Measurements from ENCODE around the gene GTF3A. TPM values are rescaled to one million over a fixed set of nuclear protein-coding genes. Genes with fewer than 3 reads are reported as not detected.

The GTF3A gene
- total RNA-seq, 1 experiment from 2014 or later = 102 TPM

DNA sequence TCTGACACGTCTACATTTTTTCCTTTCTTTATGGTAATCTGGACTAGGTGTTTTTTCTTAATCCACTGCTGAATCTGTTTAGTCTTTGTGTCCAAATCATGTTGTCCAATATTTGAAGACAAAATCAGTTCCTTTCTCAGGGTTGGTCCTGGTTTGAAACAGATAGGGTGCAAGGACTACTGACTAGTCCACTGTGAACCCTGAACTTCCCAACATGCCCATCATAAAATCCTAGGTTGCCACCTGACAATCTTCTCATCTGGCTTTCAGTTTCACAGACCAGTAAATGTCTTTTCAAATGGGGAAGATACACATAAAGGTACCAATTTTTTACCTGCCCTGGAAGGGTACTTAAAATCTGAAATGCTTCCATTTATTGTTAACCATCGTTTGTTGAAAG lies 12.7 kb downstream of the GTF3A start:
- TF ChIP-seq SIN3A (IDR thresholded peaks at IDR 0.05; ENCODE audit: low read depth) = no peak
- TF ChIP-seq EZH2phosphoT487 (IDR thresholded peaks at IDR 0.05; ENCODE audit: borderline replicate concordance) = no peak
- Histone ChIP-seq H3K9ac (ENCODE audit: low read length) (no peak overlapping the region), H4K20me1 (ENCODE audit: insufficient read depth) (no peaks in the 10 kb centered on the region), H3K4me3 (replicated peaks in 1 of 2; ENCODE audit: low read depth in 1 of 2, low read length in 2 of 2) (no peak overlapping the region), H3K9me2 (ENCODE audit: insufficient read depth) (no peaks in the 10 kb centered on the region), H3K4me1 (ENCODE audit: control insufficient read depth in 1 of 2, insufficient read depth in 2 of 2, low read length in 2 of 2) (no peaks in the 10 kb centered on the region), H3K27ac (ENCODE audit: low read depth, low read length) (no peak overlapping the region), H3K27me3 (ENCODE audit: insufficient read depth, low read length) (no peaks in the 10 kb centered on the region), H3K79me2 (ENCODE audit: insufficient read depth, low read length) (no peaks in the 10 kb centered on the region), H3K36me3 (ENCODE audit: control insufficient read depth in 1 of 2, insufficient read depth in 2 of 2, low read length in 2 of 2) (peaks cover 26 to 29% of the 10 kb centered on the region in 2 experiments), H3K9me3 (ENCODE audit: control insufficient read depth in 1 of 2, insufficient read depth in 1 of 2, low read depth in 1 of 2, low read length in 2 of 2) (no peaks in the 10 kb centered on the region), H3K4me2 (ENCODE audit: low read length) (no peak overlapping the region), H2AFZ (ENCODE audit: low read depth, low read length, poor library complexity, severe bottlenecking) (no peak overlapping the region)
- CTCF ChIA-PET = no interaction called here
- intact Hi-C loops (cut with micrococcal nuclease) = no loop called here
- BruUV-seq (replicated peaks) = no TSS peak
- RAD21 ChIA-PET (ENCODE audit: low non-redundant PET in 1 of 2, low total read pairs in 2 of 2, uncharacterized antibody in 2 of 2, unreplicated experiment in 2 of 2) = no interaction called here
- ATAC-seq (no peak), DNase-seq (ENCODE audit: low read depth, low spot score) (no peak)
- POLR2A ChIA-PET = no interaction called here

DNA sequence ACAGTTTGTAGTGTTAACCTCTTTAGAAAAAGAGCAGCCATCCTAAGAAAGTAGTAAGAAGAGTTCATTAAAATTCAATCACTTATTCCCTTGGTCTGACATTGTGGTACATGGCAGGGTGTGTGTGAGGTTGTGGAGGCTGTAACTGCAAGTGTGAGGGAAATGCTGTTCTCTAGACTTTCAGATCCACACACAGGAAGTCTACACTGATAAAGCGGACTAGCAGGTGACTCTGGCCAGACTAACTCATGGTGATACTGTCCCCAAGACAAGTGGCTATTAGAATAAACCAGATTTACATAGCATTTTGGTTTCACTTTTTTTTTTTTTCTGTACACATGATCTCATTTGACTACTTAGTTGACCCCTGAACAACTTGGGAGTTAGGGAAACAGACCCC lies 16.0 kb downstream of the GTF3A start:
- no peak overlapping the region for H3K9ac ChIP-seq (ENCODE audit: low read length)
- intact Hi-C loops (cut with micrococcal nuclease) = no loop called here
- RAD21 ChIA-PET (ENCODE audit: low non-redundant PET in 1 of 2, low total read pairs in 2 of 2, uncharacterized antibody in 2 of 2, unreplicated experiment in 2 of 2) = no interaction called here
- BruUV-seq (replicated peaks) = no TSS peak
- no peak overlapping the region for H3K27ac ChIP-seq (ENCODE audit: low read depth, low read length)
- H2AFZ ChIP-seq (ENCODE audit: low read depth, low read length, poor library complexity, severe bottlenecking) = no peak overlapping the region
- no peak for ATAC-seq
- no peaks in the 10 kb centered on the region for H3K9me3 ChIP-seq (ENCODE audit: control insufficient read depth in 1 of 2, insufficient read depth in 1 of 2, low read depth in 1 of 2, low read length in 2 of 2)
- no peak for DNase-seq (ENCODE audit: low read depth, low spot score)
- POLR2A ChIA-PET = no interaction called here
- CTCF ChIA-PET = no interaction called here
- H3K36me3 ChIP-seq (ENCODE audit: control insufficient read depth in 1 of 2, insufficient read depth in 2 of 2, low read length in 2 of 2) = peaks cover 7 to 8% of the 10 kb centered on the region in 2 experiments; a peak in 2 of 4 replicates
- no peak overlapping the region for H3K4me2 ChIP-seq (ENCODE audit: low read length)
- no peaks in the 10 kb centered on the region for H3K79me2 ChIP-seq (ENCODE audit: insufficient read depth, low read length)
- H3K27me3 ChIP-seq (ENCODE audit: insufficient read depth, low read length) = no peaks in the 10 kb centered on the region
- H3K9me2 ChIP-seq (ENCODE audit: insufficient read depth) = no peaks in the 10 kb centered on the region
- H4K20me1 ChIP-seq (ENCODE audit: insufficient read depth) = no peaks in the 10 kb centered on the region
- no peaks in the 10 kb centered on the region for H3K4me1 ChIP-seq (ENCODE audit: control insufficient read depth in 1 of 2, insufficient read depth in 2 of 2, low read length in 2 of 2)
- H3K4me3 ChIP-seq (replicated peaks in 1 of 2; ENCODE audit: low read depth in 1 of 2, low read length in 2 of 2) = no peak overlapping the region
- TF ChIP-seq TCF7L2 (IDR thresholded peaks at IDR 0.05; ENCODE audit: borderline replicate concordance, extremely low read depth, insufficient read depth, insufficient read length) (no peak), ZFX (IDR thresholded peaks at IDR 0.05) (no peak), SRF (IDR thresholded peaks at IDR 0.05; ENCODE audit: low read depth) (no peak), RAD21 (IDR thresholded peaks at IDR 0.05; ENCODE audit: low read depth) (no peak), EGR1 (IDR thresholded peaks at IDR 0.05; ENCODE audit: low read depth) (no peak), YY1 (IDR thresholded peaks at IDR 0.05; ENCODE audit: extremely low read depth, insufficient replicate concordance, low read depth, low read length) (no peak), SIN3A (IDR thresholded peaks at IDR 0.05; ENCODE audit: low read depth) (no peak), FOSL1 (IDR thresholded peaks at IDR 0.05; ENCODE audit: low read depth) (no peak), EZH2phosphoT487 (IDR thresholded peaks at IDR 0.05; ENCODE audit: borderline replicate concordance) (no peak)
- TF ChIP-seq, protein P1, sequence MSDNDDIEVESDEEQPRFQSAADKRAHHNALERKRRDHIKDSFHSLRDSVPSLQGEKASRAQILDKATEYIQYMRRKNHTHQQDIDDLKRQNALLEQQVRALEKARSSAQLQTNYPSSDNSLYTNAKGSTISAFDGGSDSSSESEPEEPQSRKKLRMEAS (IDR thresholded peaks at IDR 0.05) = no peak
- TF ChIP-seq, protein P2, sequence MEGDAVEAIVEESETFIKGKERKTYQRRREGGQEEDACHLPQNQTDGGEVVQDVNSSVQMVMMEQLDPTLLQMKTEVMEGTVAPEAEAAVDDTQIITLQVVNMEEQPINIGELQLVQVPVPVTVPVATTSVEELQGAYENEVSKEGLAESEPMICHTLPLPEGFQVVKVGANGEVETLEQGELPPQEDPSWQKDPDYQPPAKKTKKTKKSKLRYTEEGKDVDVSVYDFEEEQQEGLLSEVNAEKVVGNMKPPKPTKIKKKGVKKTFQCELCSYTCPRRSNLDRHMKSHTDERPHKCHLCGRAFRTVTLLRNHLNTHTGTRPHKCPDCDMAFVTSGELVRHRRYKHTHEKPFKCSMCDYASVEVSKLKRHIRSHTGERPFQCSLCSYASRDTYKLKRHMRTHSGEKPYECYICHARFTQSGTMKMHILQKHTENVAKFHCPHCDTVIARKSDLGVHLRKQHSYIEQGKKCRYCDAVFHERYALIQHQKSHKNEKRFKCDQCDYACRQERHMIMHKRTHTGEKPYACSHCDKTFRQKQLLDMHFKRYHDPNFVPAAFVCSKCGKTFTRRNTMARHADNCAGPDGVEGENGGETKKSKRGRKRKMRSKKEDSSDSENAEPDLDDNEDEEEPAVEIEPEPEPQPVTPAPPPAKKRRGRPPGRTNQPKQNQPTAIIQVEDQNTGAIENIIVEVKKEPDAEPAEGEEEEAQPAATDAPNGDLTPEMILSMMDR (IDR thresholded peaks at IDR 0.05 in 2 of 3, conservative IDR thresholded peaks at IDR 0.05 in 1 of 3; ENCODE audit: borderline replicate concordance in 1 of 3, insufficient read depth in 1 of 3, low read depth in 2 of 3, low read length in 2 of 3) = no peak
- TF ChIP-seq, protein P3, sequence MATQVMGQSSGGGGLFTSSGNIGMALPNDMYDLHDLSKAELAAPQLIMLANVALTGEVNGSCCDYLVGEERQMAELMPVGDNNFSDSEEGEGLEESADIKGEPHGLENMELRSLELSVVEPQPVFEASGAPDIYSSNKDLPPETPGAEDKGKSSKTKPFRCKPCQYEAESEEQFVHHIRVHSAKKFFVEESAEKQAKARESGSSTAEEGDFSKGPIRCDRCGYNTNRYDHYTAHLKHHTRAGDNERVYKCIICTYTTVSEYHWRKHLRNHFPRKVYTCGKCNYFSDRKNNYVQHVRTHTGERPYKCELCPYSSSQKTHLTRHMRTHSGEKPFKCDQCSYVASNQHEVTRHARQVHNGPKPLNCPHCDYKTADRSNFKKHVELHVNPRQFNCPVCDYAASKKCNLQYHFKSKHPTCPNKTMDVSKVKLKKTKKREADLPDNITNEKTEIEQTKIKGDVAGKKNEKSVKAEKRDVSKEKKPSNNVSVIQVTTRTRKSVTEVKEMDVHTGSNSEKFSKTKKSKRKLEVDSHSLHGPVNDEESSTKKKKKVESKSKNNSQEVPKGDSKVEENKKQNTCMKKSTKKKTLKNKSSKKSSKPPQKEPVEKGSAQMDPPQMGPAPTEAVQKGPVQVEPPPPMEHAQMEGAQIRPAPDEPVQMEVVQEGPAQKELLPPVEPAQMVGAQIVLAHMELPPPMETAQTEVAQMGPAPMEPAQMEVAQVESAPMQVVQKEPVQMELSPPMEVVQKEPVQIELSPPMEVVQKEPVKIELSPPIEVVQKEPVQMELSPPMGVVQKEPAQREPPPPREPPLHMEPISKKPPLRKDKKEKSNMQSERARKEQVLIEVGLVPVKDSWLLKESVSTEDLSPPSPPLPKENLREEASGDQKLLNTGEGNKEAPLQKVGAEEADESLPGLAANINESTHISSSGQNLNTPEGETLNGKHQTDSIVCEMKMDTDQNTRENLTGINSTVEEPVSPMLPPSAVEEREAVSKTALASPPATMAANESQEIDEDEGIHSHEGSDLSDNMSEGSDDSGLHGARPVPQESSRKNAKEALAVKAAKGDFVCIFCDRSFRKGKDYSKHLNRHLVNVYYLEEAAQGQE (IDR thresholded peaks at IDR 0.05; ENCODE audit: low read depth) = no peak
- TF ChIP-seq, protein P4, sequence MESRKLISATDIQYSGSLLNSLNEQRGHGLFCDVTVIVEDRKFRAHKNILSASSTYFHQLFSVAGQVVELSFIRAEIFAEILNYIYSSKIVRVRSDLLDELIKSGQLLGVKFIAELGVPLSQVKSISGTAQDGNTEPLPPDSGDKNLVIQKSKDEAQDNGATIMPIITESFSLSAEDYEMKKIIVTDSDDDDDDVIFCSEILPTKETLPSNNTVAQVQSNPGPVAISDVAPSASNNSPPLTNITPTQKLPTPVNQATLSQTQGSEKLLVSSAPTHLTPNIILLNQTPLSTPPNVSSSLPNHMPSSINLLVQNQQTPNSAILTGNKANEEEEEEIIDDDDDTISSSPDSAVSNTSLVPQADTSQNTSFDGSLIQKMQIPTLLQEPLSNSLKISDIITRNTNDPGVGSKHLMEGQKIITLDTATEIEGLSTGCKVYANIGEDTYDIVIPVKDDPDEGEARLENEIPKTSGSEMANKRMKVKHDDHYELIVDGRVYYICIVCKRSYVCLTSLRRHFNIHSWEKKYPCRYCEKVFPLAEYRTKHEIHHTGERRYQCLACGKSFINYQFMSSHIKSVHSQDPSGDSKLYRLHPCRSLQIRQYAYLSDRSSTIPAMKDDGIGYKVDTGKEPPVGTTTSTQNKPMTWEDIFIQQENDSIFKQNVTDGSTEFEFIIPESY (IDR thresholded peaks at IDR 0.05; ENCODE audit: extremely low read depth, insufficient replicate concordance, low read length) = no peak

Measured in HCT116 (cell line).